ENCODE data around the gene RAD51B.
"Not testable (repeated sequence)": the region's sequence is repeated elsewhere in the genome, so short reads cannot be mapped to it uniquely, and the experiment has no call there.

RAD51B gene

GRCh38 chr14:68249661-68250451 lies 430.3 kb downstream of the RAD51B start:
- no peak for DNase-seq (ENCODE audit: low read depth in 2 of 2)

GRCh38 chr14:68250927-68251768 lies 431.6 kb downstream of the RAD51B start:
- DNase-seq (ENCODE audit: low read depth in 2 of 2), result no peak

- DNase-seq (ENCODE audit: low read depth in 2 of 2), result no peak
Observed at GRCh38 chr14:68251769-68252100, 432.2 kb downstream of the RAD51B start.

GRCh38 chr14:68253160-68253780 lies 433.7 kb downstream of the RAD51B start:
- DNase-seq (ENCODE audit: low read depth in 2 of 2), result no peak

GRCh38 chr14:68253878-68254528 lies 434.4 kb downstream of the RAD51B start:
- no peak for DNase-seq (ENCODE audit: low read depth in 2 of 2)

GRCh38 chr14:68254669-68255527 lies 435.3 kb downstream of the RAD51B start:
- no peak for DNase-seq (ENCODE audit: low read depth in 2 of 2)

- no peak for DNase-seq (ENCODE audit: low read depth in 2 of 2)
Observed at GRCh38 chr14:68255693-68256178, 436.2 kb downstream of the RAD51B start.

GRCh38 chr14:68257969-68258368 lies 438.4 kb downstream of the RAD51B start:
- no peak for DNase-seq (ENCODE audit: low read depth in 2 of 2)

GRCh38 chr14:68258995-68259394 lies 439.4 kb downstream of the RAD51B start:
- not testable (repeated sequence) for DNase-seq (ENCODE audit: low read depth in 2 of 2)

GRCh38 chr14:68260121-68260520 lies 440.5 kb downstream of the RAD51B start:
- no peak for DNase-seq (ENCODE audit: low read depth in 2 of 2)

GRCh38 chr14:68261092-68261842 lies 441.7 kb downstream of the RAD51B start:
- no peak for DNase-seq (ENCODE audit: low read depth in 2 of 2)

GRCh38 chr14:68262567-68262966 lies 443.0 kb downstream of the RAD51B start:
- DNase-seq (ENCODE audit: low read depth in 2 of 2), result no peak

GRCh38 chr14:68263563-68264259 lies 444.1 kb downstream of the RAD51B start:
- DNase-seq (ENCODE audit: low read depth in 2 of 2), result no peak

GRCh38 chr14:68264260-68264569 lies 444.6 kb downstream of the RAD51B start:
- no peak for DNase-seq (ENCODE audit: low read depth in 2 of 2)

GRCh38 chr14:68266998-68267397 lies 447.4 kb downstream of the RAD51B start:
- DNase-seq (ENCODE audit: low read depth in 2 of 2), result no peak

GRCh38 chr14:68268197-68268596 lies 448.6 kb downstream of the RAD51B start:
- DNase-seq (ENCODE audit: low read depth in 2 of 2), result no peak

GRCh38 chr14:68268719-68269118 lies 449.1 kb downstream of the RAD51B start:
- no peak for DNase-seq (ENCODE audit: low read depth in 2 of 2)

- DNase-seq (ENCODE audit: low read depth in 2 of 2), result no peak
Observed at GRCh38 chr14:68269136-68269927, 449.8 kb downstream of the RAD51B start.

GRCh38 chr14:68270342-68270741 lies 450.8 kb downstream of the RAD51B start:
- DNase-seq (ENCODE audit: low read depth in 2 of 2), result no peak
